GM12878 (cell line): ENCODE results near the gene KLHL24. TPM values are rescaled to one million over a fixed set of nuclear protein-coding genes. Genes with fewer than 3 reads are reported as not detected.

Source experiments
- ATAC-seq: fragments of 200-7000 bp; cut with Tn5 transposase; 3 replicates; pipeline ENCODE4 v1.9.1; 2020; ENCODE audit warnings: mild to moderate bottlenecking, moderate library complexity
- BruUV-seq: library from RNA; stranded (reverse); fragments of 400-500 nt; replicated peaks from 2 replicates; lab custom pipeline; 2021; lab: Mats Ljungman, UMichigan
- CTCF ChIA-PET: fragments of 300-600 bp; sonication (Branson Sonifier 250); formaldehyde crosslinking; extraction: SDS; loops from one replicate; lab custom pipeline; 2021; ENCODE audit warnings: inconsistent platforms; lab: Yijun Ruan, JAX
- POLR2A ChIA-PET: fragments of 350-600 bp; formaldehyde crosslinking; extraction: SDS; loops from one replicate; lab custom pipeline; 2021; ENCODE audit warnings: inconsistent platforms; lab: Charles Lee
- RAD21 ChIA-PET: fragments of 300-600 bp; sonication (Branson Sonifier 250); formaldehyde crosslinking; loops from one replicate; lab custom pipeline; 2023; ENCODE audit warnings: antibody characterized with exemption; ENCODE audit not compliant: unreplicated experiment; lab: Charles Lee
- SMC1A ChIA-PET: fragments of 300-600 bp; sonication (Branson Sonifier 250); formaldehyde crosslinking; loops from one replicate; lab custom pipeline; 2023; ENCODE audit not compliant: unreplicated experiment, uncharacterized antibody; lab: Charles Lee
- DNase-seq: peaks from one replicate; pipeline ENCODE4 v3.0.0-alpha.2; 2011; ENCODE audit warnings: low read depth, low spot score
- FAIRE-seq: peaks from 3 replicates; lab custom pipeline; 2011; peaks lifted over from hg19 to GRCh38; lab: Jason Lieb, UNC
- H2AFZ ChIP-seq: 2 replicates; pipeline ENCODE4 v1.6.0; 2011; ENCODE audit warnings: low read depth, low read length, control low read depth; ENCODE audit not compliant: control insufficient read depth
- H3K27ac ChIP-seq: 2 replicates; pipeline ENCODE4 v1.5.1; 2011; ENCODE audit warnings: control low read depth; ENCODE audit not compliant: control insufficient read depth, insufficient read depth
- H3K27me3 ChIP-seq, 2 experiments: replicated peaks in 1 of 2; 2 replicates each; pipeline versions ENCODE4 v1.6.0 to v1.6.1; 2011; ENCODE audit warnings: low read length in 1 of 2; ENCODE audit not compliant: control insufficient read depth in 2 of 2, insufficient read depth in 2 of 2
- H3K36me3 ChIP-seq, 2 experiments: 2 replicates each; pipeline ENCODE4 v1.5.1; 2011; ENCODE audit warnings: low read length in 1 of 2; ENCODE audit not compliant: control insufficient read depth in 2 of 2, insufficient read depth in 2 of 2
- H3K4me1 ChIP-seq: 2 replicates; pipeline ENCODE4 v1.6.1; 2011; ENCODE audit warnings: mild to moderate bottlenecking, low read length, moderate library complexity, mixed read lengths; ENCODE audit not compliant: control insufficient read depth, insufficient read depth
- H3K4me2 ChIP-seq: 2 replicates; pipeline ENCODE4 v1.6.0; 2011; ENCODE audit warnings: control low read depth; ENCODE audit not compliant: control insufficient read depth, insufficient read depth
- H3K4me3 ChIP-seq: fragments of 200-600 bp; sonication (generic); 2 replicates; pipeline ENCODE4 v1.5.1; 2016
- H3K79me2 ChIP-seq: 2 replicates; pipeline ENCODE4 v1.6.0; 2011; ENCODE audit warnings: low read length; ENCODE audit not compliant: control insufficient read depth, insufficient read depth
- H3K9ac ChIP-seq: 2 replicates; pipeline ENCODE4 v1.8.0; 2011; ENCODE audit warnings: low read length, control low read depth, mixed read lengths; ENCODE audit not compliant: control insufficient read depth, insufficient read depth
- H3K9me3 ChIP-seq: replicated peaks from 3 replicates; pipeline ENCODE4 v1.5.1; 2011; ENCODE audit warnings: mild to moderate bottlenecking, low read length; ENCODE audit not compliant: control insufficient read depth, insufficient read depth
- H4K20me1 ChIP-seq: 2 replicates; pipeline ENCODE4 v1.6.0; 2011; ENCODE audit not compliant: control insufficient read depth, insufficient read depth
- HCFC1 ChIP-seq: fragments of 150-350 bp; IDR thresholded peaks from 2 replicates; pipeline ENCODE4 v1.6.1; 2014; ENCODE audit warnings: low read length
- STAT1 ChIP-seq: fragments of 450-650 bp; conservative IDR thresholded peaks from 2 replicates; pipeline ENCODE4 v1.6.1; 2014; ENCODE audit warnings: antibody characterized with exemption, mild to moderate bottlenecking
- WGBS: methylation state at CpG from one replicate; pipeline ENCODE4 v1.1.6; 2016; ENCODE audit warnings: low lambda C conversion rate; ENCODE audit not compliant: insufficient replicate concordance, insufficient coverage; ENCODE audit errors: missing lambda C conversion rate; 5-methylcytosine and 5-hydroxymethylcytosine counted together
- in situ Hi-C: fragments of 300-500 bp; cut with MboI; formaldehyde crosslinking; loops from 9 replicates; pipeline ENCODE4 v1.14.3; 2018; ENCODE audit warnings: mixed read lengths
- intact Hi-C: fragments of 100-400 bp; cut with micrococcal nuclease; formaldehyde crosslinking; loops from one replicate; pipeline ENCODE4 v1.14.2; 2022; ENCODE audit not compliant: unreplicated experiment
- polyA plus RNA-seq, 11 experiments: library from polyadenylated mRNA; depleted of rRNA in 4 of 11; unstranded in 6 of 11; stranded (reverse) in 5 of 11; fragments of >200 nt; fragmentation: Nextera tagmentation in 4 of 11; fragmentation: Illumina TruSeq in 1 of 11; extraction: Ambion mirVana in 4 of 11; extraction: Trizol in 1 of 11; gene quantifications; 1 replicate in 1 of 11; 2 replicates in 10 of 11; pipeline versions ENCODE4 v1.2.1 to v1.2.3, GENCODE V29; 2011 to 2016; ENCODE audit warnings: inconsistent platforms in 2 of 11, missing spikeins in 2 of 11, low read depth in 1 of 11
- total RNA-seq, 4 experiments: library from RNA; depleted of rRNA in 3 of 4; stranded (reverse); fragments of >200 nt in 3 of 4; fragmentation: Illumina TruSeq in 1 of 4; extraction: Trizol in 1 of 4; gene quantifications; 2 replicates each; pipeline versions ENCODE4 v1.2.1 to v1.2.3, GENCODE V29; 2013 to 2021
- TF ChIP-seq, protein P1 (sequence below): IDR thresholded peaks from 2 replicates; pipeline ENCODE4 v1.6.1; 2011; ENCODE audit warnings: mild to moderate bottlenecking, low read depth, low read length, moderate library complexity; ENCODE audit not compliant: insufficient replicate concordance
- TF ChIP-seq, protein P2 (sequence below), 3 experiments: IDR thresholded peaks in 2 of 3; conservative IDR thresholded peaks in 1 of 3; 2 replicates each; pipeline ENCODE4 v1.5.1; 2011; ENCODE audit warnings: low read depth in 3 of 3, low read length in 3 of 3, mild to moderate bottlenecking in 3 of 3, control low read depth in 2 of 3, moderate library complexity in 2 of 3, inconsistent platforms in 1 of 3, mixed read lengths in 1 of 3; ENCODE audit not compliant: control insufficient read depth in 2 of 3, insufficient read depth in 1 of 3; ENCODE audit errors: extremely low read depth in 1 of 3

Gene KLHL24
- total and polyA plus RNA-seq, 10 of the 15 experiments (the other 5 are each of a cell fraction or from before 2014, with no cell fraction given) = 0.91 to 24.3 (median 5.3) TPM

DNA sequence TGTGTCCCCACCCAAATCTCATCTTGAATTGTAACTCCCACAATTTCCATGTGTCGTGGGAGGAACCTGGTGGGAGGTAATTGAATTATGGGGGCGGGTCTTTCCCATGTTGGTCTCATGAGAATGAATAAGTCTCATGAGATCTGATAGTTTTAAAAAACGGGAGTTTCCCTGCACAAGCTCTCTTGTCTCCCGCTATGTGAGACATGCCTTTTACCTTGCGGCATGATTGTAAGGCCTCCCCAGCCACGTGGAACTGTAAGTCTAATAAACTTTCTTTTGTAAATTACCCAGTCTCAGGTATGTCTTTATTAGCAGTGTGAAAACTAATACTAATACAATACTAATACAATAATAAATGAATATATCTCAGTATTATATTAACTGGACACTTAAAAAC is 52.3 kb downstream of the KLHL24 start:
- Histone ChIP-seq H3K9me3 (no peaks in the 10 kb centered on the region), H4K20me1 (no peaks in the 10 kb centered on the region), H3K36me3 (no peaks in the 10 kb centered on the region), H3K4me3 (no peak overlapping the region), H3K4me1 (no peaks in the 10 kb centered on the region), H3K9ac (no peak overlapping the region), H3K79me2 (no peaks in the 10 kb centered on the region), H3K4me2 (no peak overlapping the region), H3K27ac (no peak overlapping the region), H2AFZ (no peak overlapping the region), H3K27me3 (no peaks in the 10 kb centered on the region)
- no TSS peak for BruUV-seq
- SMC1A ChIA-PET = no interaction called here
- intact Hi-C loops (no loop called here), in situ Hi-C loops (no loop called here)
- WGBS = 43% methylated on average over 6 of the region's 6 CpGs
- POLR2A ChIA-PET = interaction anchor here (0.6 kb wide), 1 partner anchor 31 kb away, joined by 3 read pairs; no protein-coding TSS in a partner anchor
- TF ChIP-seq HCFC1 = no peak
- no peak for TF ChIP-seq STAT1
- TF ChIP-seq, protein P1, sequence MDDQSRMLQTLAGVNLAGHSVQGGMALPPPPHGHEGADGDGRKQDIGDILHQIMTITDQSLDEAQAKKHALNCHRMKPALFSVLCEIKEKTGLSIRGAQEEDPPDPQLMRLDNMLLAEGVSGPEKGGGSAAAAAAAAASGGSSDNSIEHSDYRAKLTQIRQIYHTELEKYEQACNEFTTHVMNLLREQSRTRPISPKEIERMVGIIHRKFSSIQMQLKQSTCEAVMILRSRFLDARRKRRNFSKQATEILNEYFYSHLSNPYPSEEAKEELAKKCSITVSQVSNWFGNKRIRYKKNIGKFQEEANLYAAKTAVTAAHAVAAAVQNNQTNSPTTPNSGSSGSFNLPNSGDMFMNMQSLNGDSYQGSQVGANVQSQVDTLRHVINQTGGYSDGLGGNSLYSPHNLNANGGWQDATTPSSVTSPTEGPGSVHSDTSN = no peak
- TF ChIP-seq, protein P2, sequence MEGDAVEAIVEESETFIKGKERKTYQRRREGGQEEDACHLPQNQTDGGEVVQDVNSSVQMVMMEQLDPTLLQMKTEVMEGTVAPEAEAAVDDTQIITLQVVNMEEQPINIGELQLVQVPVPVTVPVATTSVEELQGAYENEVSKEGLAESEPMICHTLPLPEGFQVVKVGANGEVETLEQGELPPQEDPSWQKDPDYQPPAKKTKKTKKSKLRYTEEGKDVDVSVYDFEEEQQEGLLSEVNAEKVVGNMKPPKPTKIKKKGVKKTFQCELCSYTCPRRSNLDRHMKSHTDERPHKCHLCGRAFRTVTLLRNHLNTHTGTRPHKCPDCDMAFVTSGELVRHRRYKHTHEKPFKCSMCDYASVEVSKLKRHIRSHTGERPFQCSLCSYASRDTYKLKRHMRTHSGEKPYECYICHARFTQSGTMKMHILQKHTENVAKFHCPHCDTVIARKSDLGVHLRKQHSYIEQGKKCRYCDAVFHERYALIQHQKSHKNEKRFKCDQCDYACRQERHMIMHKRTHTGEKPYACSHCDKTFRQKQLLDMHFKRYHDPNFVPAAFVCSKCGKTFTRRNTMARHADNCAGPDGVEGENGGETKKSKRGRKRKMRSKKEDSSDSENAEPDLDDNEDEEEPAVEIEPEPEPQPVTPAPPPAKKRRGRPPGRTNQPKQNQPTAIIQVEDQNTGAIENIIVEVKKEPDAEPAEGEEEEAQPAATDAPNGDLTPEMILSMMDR (IDR thresholded peaks at IDR 0.05 in 2 of 3, conservative IDR thresholded peaks at IDR 0.05 in 1 of 3; ENCODE audit: control insufficient read depth in 2 of 3, extremely low read depth in 1 of 3, insufficient read depth in 1 of 3, low read depth in 3 of 3, low read length in 3 of 3) = no peak
- ATAC-seq = no peak
- FAIRE-seq = no peak
- CTCF ChIA-PET = interaction anchor here (1.2 kb wide), 1 partner anchor 79 kb away, joined by 8 read pairs; no protein-coding TSS in a partner anchor
- RAD21 ChIA-PET = no interaction called here
- no peak for DNase-seq
